ENCODE results near the gene TYMP. TPM values are rescaled to one million over a fixed set of nuclear protein-coding genes. Genes with fewer than 3 reads are reported as not detected.

The TYMP gene
- total RNA-seq, 1 donor from 2014 or later = 8.9 TPM

GRCh38 chr22:50563413-50564160, 33.8 kb upstream of the TYMP start:
- Histone ChIP-seq H3K4me1 (ENCODE audit: control insufficient read depth in 3 of 3, insufficient read depth in 3 of 3, low read length in 3 of 3) (peaks cover 10 to 19% (median 12%) of the 10 kb centered on the region in 3 donors), H3K27me3 (ENCODE audit: control insufficient read depth in 3 of 3, insufficient read depth in 3 of 3, low read length in 3 of 3) (peaks cover 0 to 3% (median under 1%) of the 10 kb centered on the region in 3 donors), H3K4me3 (ENCODE audit: low read length in 3 of 3) (peak overlapping the region; percentile 85 to 90 (median 90)), H3K36me3 (ENCODE audit: control insufficient read depth in 3 of 3, insufficient read depth in 3 of 3, low read length in 3 of 3) (peaks cover 6 to 11% (median 6%) of the 10 kb centered on the region in 3 donors), H3K27ac (ENCODE audit: low read depth, low read length) (peak overlapping the region; percentile 90), H3K9me3 (ENCODE audit: control insufficient read depth in 3 of 3, low read length in 3 of 3) (no peaks in the 10 kb centered on the region), H3K9ac (ENCODE audit: low read depth in 1 of 3, low read length in 3 of 3) (peak overlapping the region; percentile 83 to 94 (median 91))

- peaks cover 0 to 3% (median 3%) of the 10 kb centered on the region in 3 donors for H3K27me3 ChIP-seq (ENCODE audit: control insufficient read depth in 3 of 3, insufficient read depth in 3 of 3, low read length in 3 of 3)
- peak within 1 kb of the TSS; percentile 83 to 94 (median 91) for H3K9ac ChIP-seq (ENCODE audit: low read depth in 1 of 3, low read length in 3 of 3)
- peaks cover 10 to 19% (median 12%) of the 10 kb centered on the region in 3 donors for H3K4me1 ChIP-seq (ENCODE audit: control insufficient read depth in 3 of 3, insufficient read depth in 3 of 3, low read length in 3 of 3)
- H3K9me3 ChIP-seq (ENCODE audit: control insufficient read depth in 3 of 3, low read length in 3 of 3) = no peaks in the 10 kb centered on the region
- H3K4me3 ChIP-seq (ENCODE audit: low read length in 3 of 3) = peak within 1 kb of the TSS; percentile 85 to 90 (median 90)
- peaks cover 3 to 7% (median 3%) of the 10 kb centered on the region in 3 donors for H3K36me3 ChIP-seq (ENCODE audit: control insufficient read depth in 3 of 3, insufficient read depth in 3 of 3, low read length in 3 of 3)
- peak within 1 kb of the TSS; percentile 90 for H3K27ac ChIP-seq (ENCODE audit: low read depth, low read length)
Observed at GRCh38 chr22:50562523-50563412, 33.0 kb upstream of the TYMP start, which contains the start of gene SYCE3. SYCE3 (minus strand) TSS chr22:50562919; CDS start chr22:50556405, 6,514 bp downstream.

- no peak overlapping the region for H3K27ac ChIP-seq (ENCODE audit: low read depth, low read length)
Observed at GRCh38 chr22:50561401-50562358, 31.9 kb upstream of the TYMP start.

GRCh38 chr22:50560034-50560433, 30.2 kb upstream of the TYMP start:
- no peaks in the 10 kb centered on the region for H3K9me3 ChIP-seq (ENCODE audit: control insufficient read depth in 3 of 3, low read length in 3 of 3)
- peaks cover 10 to 19% (median 12%) of the 10 kb centered on the region in 3 donors for H3K4me1 ChIP-seq (ENCODE audit: control insufficient read depth in 3 of 3, insufficient read depth in 3 of 3, low read length in 3 of 3)
- peaks cover 0 to 3% (median 3%) of the 10 kb centered on the region in 3 donors for H3K27me3 ChIP-seq (ENCODE audit: control insufficient read depth in 3 of 3, insufficient read depth in 3 of 3, low read length in 3 of 3)
- no peak overlapping the region for H3K4me3 ChIP-seq (ENCODE audit: low read length in 3 of 3)
- no peak overlapping the region for H3K27ac ChIP-seq (ENCODE audit: low read depth, low read length)
- H3K9ac ChIP-seq (ENCODE audit: low read depth in 1 of 3, low read length in 3 of 3) = no peak overlapping the region
- no peaks in the 10 kb centered on the region for H3K36me3 ChIP-seq (ENCODE audit: control insufficient read depth in 3 of 3, insufficient read depth in 3 of 3, low read length in 3 of 3)

More at GRCh38 chr22:50561401-50562358, 31.9 kb upstream of the TYMP start:
- Histone ChIP-seq H3K36me3 (ENCODE audit: control insufficient read depth in 3 of 3, insufficient read depth in 3 of 3, low read length in 3 of 3) (no peaks in the 10 kb centered on the region), H3K4me3 (ENCODE audit: low read length in 3 of 3) (no peak overlapping the region), H3K9ac (ENCODE audit: low read depth in 1 of 3, low read length in 3 of 3) (no peak overlapping the region), H3K9me3 (ENCODE audit: control insufficient read depth in 3 of 3, low read length in 3 of 3) (no peaks in the 10 kb centered on the region), H3K4me1 (ENCODE audit: control insufficient read depth in 3 of 3, insufficient read depth in 3 of 3, low read length in 3 of 3) (peaks cover 10 to 19% (median 12%) of the 10 kb centered on the region in 3 donors), H3K27me3 (ENCODE audit: control insufficient read depth in 3 of 3, insufficient read depth in 3 of 3, low read length in 3 of 3) (peaks cover 0 to 3% (median 3%) of the 10 kb centered on the region in 3 donors)

- peaks cover 0 to 8% (median 5%) of the 10 kb centered on the region in 3 donors for H3K27me3 ChIP-seq (ENCODE audit: control insufficient read depth in 3 of 3, insufficient read depth in 3 of 3, low read length in 3 of 3)
- no peaks in the 10 kb centered on the region for H3K4me1 ChIP-seq (ENCODE audit: control insufficient read depth in 3 of 3, insufficient read depth in 3 of 3, low read length in 3 of 3)
- no peak overlapping the region for H3K4me3 ChIP-seq (ENCODE audit: low read length in 3 of 3)
- H3K9me3 ChIP-seq (ENCODE audit: control insufficient read depth in 3 of 3, low read length in 3 of 3) = no peaks in the 10 kb centered on the region
- no peak overlapping the region for H3K9ac ChIP-seq (ENCODE audit: low read depth in 1 of 3, low read length in 3 of 3)
- no peak overlapping the region for H3K27ac ChIP-seq (ENCODE audit: low read depth, low read length)
- H3K36me3 ChIP-seq (ENCODE audit: control insufficient read depth in 3 of 3, insufficient read depth in 3 of 3, low read length in 3 of 3) = no peaks in the 10 kb centered on the region
Observed at GRCh38 chr22:50556703-50557102, 26.9 kb upstream of the TYMP start.

- Histone ChIP-seq H3K4me1 (ENCODE audit: control insufficient read depth in 3 of 3, insufficient read depth in 3 of 3, low read length in 3 of 3) (peaks cover 0 to 4% (median 0%) of the 10 kb centered on the region in 3 donors), H3K9me3 (ENCODE audit: control insufficient read depth in 3 of 3, low read length in 3 of 3) (no peaks in the 10 kb centered on the region), H3K4me3 (ENCODE audit: low read length in 3 of 3) (no peak overlapping the region), H3K27ac (ENCODE audit: low read depth, low read length) (no peak overlapping the region), H3K36me3 (ENCODE audit: control insufficient read depth in 3 of 3, insufficient read depth in 3 of 3, low read length in 3 of 3) (no peaks in the 10 kb centered on the region), H3K27me3 (ENCODE audit: control insufficient read depth in 3 of 3, insufficient read depth in 3 of 3, low read length in 3 of 3) (peaks cover 15 to 35% (median 28%) of the 10 kb centered on the region in 3 donors), H3K9ac (ENCODE audit: low read depth in 1 of 3, low read length in 3 of 3) (no peak overlapping the region)
Observed at GRCh38 chr22:50553310-50553709, 23.5 kb upstream of the TYMP start.

GRCh38 chr22:50551160-50551752, 21.4 kb upstream of the TYMP start:
- Histone ChIP-seq H3K4me1 (ENCODE audit: control insufficient read depth in 3 of 3, insufficient read depth in 3 of 3, low read length in 3 of 3) (peaks cover 0 to 4% (median 0%) of the 10 kb centered on the region in 3 donors), H3K27me3 (ENCODE audit: control insufficient read depth in 3 of 3, insufficient read depth in 3 of 3, low read length in 3 of 3) (peaks cover 26 to 50% (median 46%) of the 10 kb centered on the region in 3 donors), H3K9me3 (ENCODE audit: control insufficient read depth in 3 of 3, low read length in 3 of 3) (no peaks in the 10 kb centered on the region), H3K9ac (ENCODE audit: low read depth in 1 of 3, low read length in 3 of 3) (no peak overlapping the region), H3K4me3 (ENCODE audit: low read length in 3 of 3) (no peak overlapping the region), H3K27ac (ENCODE audit: low read depth, low read length) (no peak overlapping the region), H3K36me3 (ENCODE audit: control insufficient read depth in 3 of 3, insufficient read depth in 3 of 3, low read length in 3 of 3) (no peaks in the 10 kb centered on the region)

- no peak overlapping the region for H3K4me3 ChIP-seq (ENCODE audit: low read length in 3 of 3)
- H3K36me3 ChIP-seq (ENCODE audit: control insufficient read depth in 3 of 3, insufficient read depth in 3 of 3, low read length in 3 of 3) = no peaks in the 10 kb centered on the region
- H3K27ac ChIP-seq (ENCODE audit: low read depth, low read length) = no peak overlapping the region
- no peaks in the 10 kb centered on the region for H3K9me3 ChIP-seq (ENCODE audit: control insufficient read depth in 3 of 3, low read length in 3 of 3)
- H3K27me3 ChIP-seq (ENCODE audit: control insufficient read depth in 3 of 3, insufficient read depth in 3 of 3, low read length in 3 of 3) = peaks cover 35 to 59% (median 55%) of the 10 kb centered on the region in 3 donors
- peaks cover 0 to 4% (median 0%) of the 10 kb centered on the region in 3 donors for H3K4me1 ChIP-seq (ENCODE audit: control insufficient read depth in 3 of 3, insufficient read depth in 3 of 3, low read length in 3 of 3)
- no peak overlapping the region for H3K9ac ChIP-seq (ENCODE audit: low read depth in 1 of 3, low read length in 3 of 3)
Observed at GRCh38 chr22:50550395-50550794, 20.6 kb upstream of the TYMP start.
